ENCODE results near the gene EEFSEC.

Gene EEFSEC

GRCh38 chr3:128283421-128283820, 130.1 kb downstream of the EEFSEC start:
- no peak for DNase-seq (ENCODE audit: low read depth in 2 of 3, low spot score in 1 of 3)

- no peak for DNase-seq (ENCODE audit: low read depth in 2 of 3, low spot score in 1 of 3)
These were observed 132.0 kb downstream of the EEFSEC start for GRCh38 chr3:128285042-128285966.

GRCh38 chr3:128285967-128286321, 132.7 kb downstream of the EEFSEC start:
- DNase-seq (ENCODE audit: low read depth in 2 of 3, low spot score in 1 of 3), result no peak

- no peak for DNase-seq (ENCODE audit: low read depth in 2 of 3, low spot score in 1 of 3)
These were observed 133.4 kb downstream of the EEFSEC start for GRCh38 chr3:128286691-128287090.

GRCh38 chr3:128287216-128287615, 133.9 kb downstream of the EEFSEC start:
- DNase-seq (ENCODE audit: low read depth in 2 of 3, low spot score in 1 of 3), result no peak

- DNase-seq (ENCODE audit: low read depth in 2 of 3, low spot score in 1 of 3), result no peak
These were observed 136.3 kb downstream of the EEFSEC start for GRCh38 chr3:128289534-128289933.

GRCh38 chr3:128290484-128290883, 137.2 kb downstream of the EEFSEC start:
- no peak for DNase-seq (ENCODE audit: low read depth in 2 of 3, low spot score in 1 of 3)

GRCh38 chr3:128293930-128294329, 140.6 kb downstream of the EEFSEC start:
- DNase-seq (ENCODE audit: low read depth in 2 of 3, low spot score in 1 of 3), result no peak

- DNase-seq (ENCODE audit: low read depth in 2 of 3, low spot score in 1 of 3), result no peak
These were observed 141.8 kb downstream of the EEFSEC start for GRCh38 chr3:128294999-128295468.

- no peak for DNase-seq (ENCODE audit: low read depth in 2 of 3, low spot score in 1 of 3)
These were observed 143.4 kb downstream of the EEFSEC start for GRCh38 chr3:128296469-128297251.

GRCh38 chr3:128297401-128298138, 144.3 kb downstream of the EEFSEC start:
- DNase-seq (ENCODE audit: low read depth in 2 of 3, low spot score in 1 of 3), result no peak

- no peak for DNase-seq (ENCODE audit: low read depth in 2 of 3, low spot score in 1 of 3)
These were observed 148.1 kb downstream of the EEFSEC start for GRCh38 chr3:128301186-128302023.

GRCh38 chr3:128306481-128306880, 153.2 kb downstream of the EEFSEC start:
- DNase-seq (ENCODE audit: low read depth in 2 of 3, low spot score in 1 of 3), result no peak

- no peak for DNase-seq (ENCODE audit: low read depth in 2 of 3, low spot score in 1 of 3)
These were observed 153.8 kb downstream of the EEFSEC start for GRCh38 chr3:128307029-128307633.

GRCh38 chr3:128307781-128308469, 154.6 kb downstream of the EEFSEC start:
- no peak for DNase-seq (ENCODE audit: low read depth in 2 of 3, low spot score in 1 of 3)

- no peak for DNase-seq (ENCODE audit: low read depth in 2 of 3, low spot score in 1 of 3)
These were observed 155.7 kb downstream of the EEFSEC start for GRCh38 chr3:128309026-128309425.

- DNase-seq (ENCODE audit: low read depth in 2 of 3, low spot score in 1 of 3), result no peak
These were observed 157.2 kb downstream of the EEFSEC start for GRCh38 chr3:128310286-128311058.

- no peak for DNase-seq (ENCODE audit: low read depth in 2 of 3, low spot score in 1 of 3)
These were observed 158.2 kb downstream of the EEFSEC start for GRCh38 chr3:128311441-128311844.

GRCh38 chr3:128312271-128312670, 159.0 kb downstream of the EEFSEC start:
- DNase-seq (ENCODE audit: low read depth in 2 of 3, low spot score in 1 of 3), result no peak
